ENCODE results near the gene FLOT2.

The FLOT2 gene

GRCh38 chr17:28889996-28890395, 7.5 kb downstream of the FLOT2 start:
- H3K27me3 ChIP-seq (ENCODE audit: control insufficient read depth, insufficient read depth, low read length), result no peaks in the 10 kb centered on the region
- peaks cover 7% of the 10 kb centered on the region for H3K4me1 ChIP-seq (ENCODE audit: control insufficient read depth, insufficient read depth, low read length)
- no peaks in the 10 kb centered on the region for H3K9me3 ChIP-seq (replicated peaks; ENCODE audit: low read length)
- no peak overlapping the region for H3K4me3 ChIP-seq (ENCODE audit: low read length)
- H3K4me2 ChIP-seq (ENCODE audit: low read length), result no peak overlapping the region
- H3K36me3 ChIP-seq (ENCODE audit: insufficient read depth, low read length), result peaks cover 5% of the 10 kb centered on the region
- H3K9ac ChIP-seq (ENCODE audit: low read depth, low read length), result no peak overlapping the region

DNA sequence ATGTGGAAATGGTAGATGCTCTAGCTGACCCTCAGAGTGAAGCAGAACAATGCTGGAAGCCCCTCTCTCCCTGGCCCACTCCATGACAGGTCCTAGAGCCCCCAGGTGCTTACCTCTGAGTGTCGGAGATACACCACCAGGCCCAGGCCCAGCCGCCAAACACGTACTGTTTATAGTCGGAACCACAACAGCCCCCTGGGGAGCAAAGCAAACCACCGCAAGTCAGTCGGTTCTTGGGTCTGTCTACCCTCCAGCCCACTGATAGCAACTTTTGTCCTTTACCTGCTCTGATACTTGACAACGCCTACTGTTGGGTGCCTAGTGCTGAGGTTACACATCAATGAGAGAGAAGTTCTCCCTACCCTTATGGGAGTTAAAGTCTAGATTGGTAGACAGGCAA, 8.7 kb downstream of the FLOT2 start:
- Histone ChIP-seq H3K9ac (ENCODE audit: low read depth, low read length) (no peak overlapping the region), H3K4me2 (ENCODE audit: low read length) (no peak overlapping the region), H3K4me3 (ENCODE audit: low read length) (no peak overlapping the region), H3K9me3 (replicated peaks; ENCODE audit: low read length) (no peaks in the 10 kb centered on the region), H3K4me1 (ENCODE audit: control insufficient read depth, insufficient read depth, low read length) (peaks cover 7% of the 10 kb centered on the region), H3K36me3 (ENCODE audit: insufficient read depth, low read length) (peaks cover 11% of the 10 kb centered on the region), H3K27me3 (ENCODE audit: control insufficient read depth, insufficient read depth, low read length) (no peaks in the 10 kb centered on the region)

DNA sequence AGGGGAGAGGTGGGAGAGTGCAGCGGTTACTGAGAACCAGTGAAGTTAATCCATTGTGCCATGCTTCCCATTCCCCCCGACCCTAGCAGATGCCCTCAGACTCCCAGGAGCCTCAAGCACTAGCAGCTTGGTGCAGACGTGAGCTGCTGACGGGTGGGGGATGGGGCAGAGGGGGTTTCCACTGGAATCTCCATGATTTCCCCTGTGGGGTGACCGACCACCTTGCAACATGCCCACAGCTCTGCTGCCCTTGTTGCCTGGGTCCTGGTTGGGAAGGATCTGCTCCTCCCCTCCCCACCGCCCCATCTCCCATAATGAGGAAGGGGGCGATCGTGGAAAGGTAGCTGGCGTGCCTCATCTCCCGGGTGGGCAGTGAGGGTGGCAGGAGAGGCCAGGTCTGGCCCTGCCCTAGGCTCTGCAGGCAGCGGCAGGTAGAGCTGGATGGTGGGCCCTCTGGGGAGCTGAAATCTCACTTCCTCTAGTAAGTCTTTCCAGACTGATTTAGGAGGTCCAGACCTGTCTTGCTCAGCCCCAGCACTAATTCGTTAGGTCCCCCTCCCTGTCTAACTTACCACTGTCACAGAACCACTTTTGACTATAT, 9.6 kb downstream of the FLOT2 start:
- no peak overlapping the region for H3K9ac ChIP-seq (ENCODE audit: low read depth, low read length)
- H3K27me3 ChIP-seq (ENCODE audit: control insufficient read depth, insufficient read depth, low read length), result no peaks in the 10 kb centered on the region
- H3K4me2 ChIP-seq (ENCODE audit: low read length), result no peak overlapping the region
- H3K4me1 ChIP-seq (ENCODE audit: control insufficient read depth, insufficient read depth, low read length), result peaks cover 3% of the 10 kb centered on the region
- no peaks in the 10 kb centered on the region for H3K9me3 ChIP-seq (replicated peaks; ENCODE audit: low read length)
- H3K36me3 ChIP-seq (ENCODE audit: insufficient read depth, low read length), result peaks cover 11% of the 10 kb centered on the region
- H3K4me3 ChIP-seq (ENCODE audit: low read length), result no peak overlapping the region

GRCh38 chr17:28885951-28886350, 11.6 kb downstream of the FLOT2 start:
- Histone ChIP-seq H3K9me3 (replicated peaks; ENCODE audit: low read length) (no peaks in the 10 kb centered on the region), H3K4me3 (ENCODE audit: low read length) (no peak overlapping the region), H3K36me3 (ENCODE audit: insufficient read depth, low read length) (peaks cover 21% of the 10 kb centered on the region), H3K4me1 (ENCODE audit: control insufficient read depth, insufficient read depth, low read length) (no peaks in the 10 kb centered on the region), H3K27me3 (ENCODE audit: control insufficient read depth, insufficient read depth, low read length) (no peaks in the 10 kb centered on the region), H3K9ac (ENCODE audit: low read depth, low read length) (no peak overlapping the region), H3K4me2 (ENCODE audit: low read length) (no peak overlapping the region)

DNA sequence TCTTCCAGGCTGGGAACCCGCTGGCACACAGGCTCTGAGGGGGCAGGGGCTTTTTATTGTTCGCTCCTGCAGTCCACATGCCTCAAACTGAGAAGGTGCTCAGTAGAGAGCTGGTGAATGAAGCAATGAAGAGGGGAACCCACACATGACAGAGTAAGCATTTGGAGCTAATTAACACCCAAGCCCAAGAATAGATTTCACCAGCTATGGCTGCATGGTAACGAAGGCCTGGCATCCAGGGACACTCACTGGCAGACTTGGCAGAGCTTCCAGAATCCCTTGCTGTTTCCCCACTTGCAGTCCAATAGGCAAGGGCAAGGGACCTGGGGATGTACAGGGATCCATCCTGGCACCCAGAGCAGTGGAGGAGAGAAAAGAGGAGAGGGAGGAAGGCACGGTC, 12.2 kb downstream of the FLOT2 start:
- Histone ChIP-seq H3K4me1 (ENCODE audit: control insufficient read depth, insufficient read depth, low read length) (no peaks in the 10 kb centered on the region), H3K4me2 (ENCODE audit: low read length) (no peak overlapping the region), H3K9ac (ENCODE audit: low read depth, low read length) (no peak overlapping the region), H3K9me3 (replicated peaks; ENCODE audit: low read length) (no peaks in the 10 kb centered on the region), H3K27me3 (ENCODE audit: control insufficient read depth, insufficient read depth, low read length) (no peaks in the 10 kb centered on the region), H3K4me3 (ENCODE audit: low read length) (no peak overlapping the region), H3K36me3 (ENCODE audit: insufficient read depth, low read length) (peaks cover 26% of the 10 kb centered on the region)

DNA sequence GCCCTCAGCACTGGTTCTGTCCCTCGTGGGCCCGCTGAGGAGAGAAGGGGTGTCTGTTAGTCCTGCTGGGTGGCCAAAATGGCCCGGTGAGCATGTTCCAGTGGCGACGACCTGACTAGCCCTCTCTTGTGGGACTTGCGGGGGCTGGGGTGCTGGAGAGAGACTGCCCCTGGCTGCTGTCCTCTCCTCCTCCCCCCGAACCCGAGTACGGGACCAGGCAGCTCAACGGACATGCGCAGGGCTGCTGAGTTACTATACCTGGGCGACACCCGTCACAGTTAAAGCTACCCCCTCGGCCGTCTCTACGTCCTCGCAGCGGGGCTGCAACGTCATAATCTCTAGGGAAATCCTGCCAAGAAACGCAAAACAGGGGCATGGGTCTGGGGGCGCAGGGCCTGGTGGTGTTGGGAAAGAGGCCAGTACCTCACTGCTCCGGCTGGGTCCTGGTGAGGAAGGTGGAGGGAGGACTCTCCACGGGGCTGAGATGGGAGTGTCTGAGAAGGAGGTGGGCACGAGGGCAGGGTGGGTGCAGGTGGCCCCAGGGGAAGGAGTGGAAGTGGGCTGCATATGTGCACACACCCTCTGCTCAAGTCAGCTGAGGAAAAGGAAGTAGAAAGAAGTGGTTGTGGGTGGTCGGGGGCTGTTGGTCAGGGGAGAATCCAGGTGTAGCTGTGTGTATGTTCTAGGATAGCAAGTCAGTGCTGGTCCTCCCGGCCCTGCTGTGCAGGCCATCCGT, 13.4 kb downstream of the FLOT2 start:
- no peaks in the 10 kb centered on the region for H3K4me1 ChIP-seq (ENCODE audit: control insufficient read depth, insufficient read depth, low read length)
- H3K27me3 ChIP-seq (ENCODE audit: control insufficient read depth, insufficient read depth, low read length), result no peaks in the 10 kb centered on the region
- H3K4me3 ChIP-seq (ENCODE audit: low read length), result no peak overlapping the region
- H3K9me3 ChIP-seq (replicated peaks; ENCODE audit: low read length), result no peaks in the 10 kb centered on the region
- H3K36me3 ChIP-seq (ENCODE audit: insufficient read depth, low read length), result peaks cover 37% of the 10 kb centered on the region
- no peak overlapping the region for H3K4me2 ChIP-seq (ENCODE audit: low read length)
- H3K9ac ChIP-seq (ENCODE audit: low read depth, low read length), result no peak overlapping the region

DNA sequence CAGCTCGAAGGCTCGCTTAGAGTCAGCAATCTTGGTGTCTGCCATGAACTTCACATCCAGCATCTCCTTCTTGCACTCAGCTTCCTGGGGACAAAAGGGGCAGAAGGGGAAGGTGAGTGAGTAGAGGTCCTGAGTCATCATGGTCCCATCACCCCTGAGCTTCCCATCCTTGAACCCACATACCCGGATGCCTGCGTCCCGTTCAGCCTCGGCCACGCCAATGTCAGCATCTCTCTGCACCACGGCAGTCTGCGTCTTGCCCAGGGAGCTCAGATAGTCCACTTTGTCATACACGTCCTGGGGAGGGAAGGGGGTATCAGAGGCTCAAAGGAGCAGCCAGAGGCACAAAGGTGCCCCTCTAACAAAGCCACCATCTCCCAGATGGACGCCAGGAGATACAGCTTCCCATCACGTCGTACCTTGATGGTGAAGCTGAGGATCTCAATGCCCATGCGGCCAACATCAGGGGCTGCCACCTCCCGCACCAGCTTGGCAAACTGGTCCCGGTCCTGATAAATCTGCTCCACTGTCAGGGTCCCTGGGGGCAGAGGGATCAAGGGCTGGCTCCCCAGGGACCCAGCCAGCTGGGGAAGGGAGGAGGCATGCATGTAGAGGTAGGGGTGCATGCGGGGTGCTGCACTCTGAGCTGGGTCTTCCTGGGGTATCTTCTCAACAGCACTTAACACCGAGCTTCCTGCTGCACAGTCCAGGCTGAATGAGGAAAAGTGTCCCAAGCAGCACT, 15.2 kb downstream of the FLOT2 start:
- Histone ChIP-seq H3K36me3 (ENCODE audit: insufficient read depth, low read length) (peaks cover 36% of the 10 kb centered on the region), H3K4me1 (ENCODE audit: control insufficient read depth, insufficient read depth, low read length) (peaks cover 3% of the 10 kb centered on the region), H3K9me3 (replicated peaks; ENCODE audit: low read length) (no peaks in the 10 kb centered on the region), H3K4me3 (ENCODE audit: low read length) (no peak overlapping the region), H3K4me2 (ENCODE audit: low read length) (no peak overlapping the region), H3K27me3 (ENCODE audit: control insufficient read depth, insufficient read depth, low read length) (no peaks in the 10 kb centered on the region), H3K9ac (ENCODE audit: low read depth, low read length) (no peak overlapping the region)

DNA sequence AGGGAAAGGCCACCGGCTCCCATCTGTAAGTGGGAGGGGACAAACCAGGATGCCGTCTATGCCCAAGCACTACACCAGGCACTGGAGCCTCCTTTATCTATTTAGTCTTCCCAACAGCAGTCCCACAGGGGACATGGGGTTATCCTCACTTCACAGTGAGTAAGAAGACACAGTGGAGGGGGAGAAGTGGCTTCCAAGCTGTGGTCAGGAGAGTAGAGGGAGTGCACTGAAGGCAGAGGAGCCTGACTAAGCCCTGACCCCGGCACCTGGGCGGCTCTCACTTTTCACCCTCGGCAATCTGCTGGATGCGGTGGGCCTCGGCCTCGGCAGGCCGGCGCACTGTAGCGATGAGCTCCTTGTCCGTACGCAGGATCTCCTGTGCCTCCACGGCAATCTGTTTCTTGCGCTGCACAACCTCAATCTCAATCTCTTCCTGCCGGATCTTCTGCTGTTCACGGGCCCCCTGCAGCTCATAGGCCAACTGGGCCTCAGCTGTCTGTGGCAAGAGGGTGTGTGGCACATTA, 15.9 kb downstream of the FLOT2 start:
- no peak overlapping the region for H3K9ac ChIP-seq (ENCODE audit: low read depth, low read length)

DNA sequence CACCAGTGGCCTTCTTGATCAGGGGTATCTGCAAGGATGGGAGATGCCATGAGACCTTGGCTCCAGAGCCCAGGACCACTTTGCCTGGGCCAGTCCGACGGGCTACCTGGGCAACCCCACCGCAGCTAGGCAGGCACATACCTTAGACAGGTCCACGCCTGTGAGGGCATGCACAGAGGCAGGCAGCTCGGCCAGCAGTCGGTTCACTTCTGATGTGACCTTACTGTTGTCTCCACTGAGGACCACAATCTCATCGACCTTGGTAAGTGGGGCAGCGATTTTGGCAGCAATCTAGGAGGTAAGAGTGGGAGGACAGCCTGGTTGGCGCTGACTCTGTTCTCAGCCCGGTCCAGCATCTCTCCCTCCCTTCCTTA, 17.0 kb downstream of the FLOT2 start:
- Histone ChIP-seq H3K9ac (ENCODE audit: low read depth, low read length) (no peak overlapping the region), H3K9me3 (replicated peaks; ENCODE audit: low read length) (no peaks in the 10 kb centered on the region), H3K36me3 (ENCODE audit: insufficient read depth, low read length) (peaks cover 33% of the 10 kb centered on the region), H3K4me3 (ENCODE audit: low read length) (no peak overlapping the region), H3K27me3 (ENCODE audit: control insufficient read depth, insufficient read depth, low read length) (no peaks in the 10 kb centered on the region), H3K4me2 (ENCODE audit: low read length) (no peak overlapping the region), H3K4me1 (ENCODE audit: control insufficient read depth, insufficient read depth, low read length) (peaks cover 3% of the 10 kb centered on the region)

More for the DNA sequence above, 15.9 kb downstream of the FLOT2 start:
- peaks cover 33% of the 10 kb centered on the region for H3K36me3 ChIP-seq (ENCODE audit: insufficient read depth, low read length)
- no peaks in the 10 kb centered on the region for H3K9me3 ChIP-seq (replicated peaks; ENCODE audit: low read length)
- no peak overlapping the region for H3K4me3 ChIP-seq (ENCODE audit: low read length)
- H3K27me3 ChIP-seq (ENCODE audit: control insufficient read depth, insufficient read depth, low read length), result no peaks in the 10 kb centered on the region
- peaks cover 3% of the 10 kb centered on the region for H3K4me1 ChIP-seq (ENCODE audit: control insufficient read depth, insufficient read depth, low read length)
- H3K4me2 ChIP-seq (ENCODE audit: low read length), result no peak overlapping the region

DNA sequence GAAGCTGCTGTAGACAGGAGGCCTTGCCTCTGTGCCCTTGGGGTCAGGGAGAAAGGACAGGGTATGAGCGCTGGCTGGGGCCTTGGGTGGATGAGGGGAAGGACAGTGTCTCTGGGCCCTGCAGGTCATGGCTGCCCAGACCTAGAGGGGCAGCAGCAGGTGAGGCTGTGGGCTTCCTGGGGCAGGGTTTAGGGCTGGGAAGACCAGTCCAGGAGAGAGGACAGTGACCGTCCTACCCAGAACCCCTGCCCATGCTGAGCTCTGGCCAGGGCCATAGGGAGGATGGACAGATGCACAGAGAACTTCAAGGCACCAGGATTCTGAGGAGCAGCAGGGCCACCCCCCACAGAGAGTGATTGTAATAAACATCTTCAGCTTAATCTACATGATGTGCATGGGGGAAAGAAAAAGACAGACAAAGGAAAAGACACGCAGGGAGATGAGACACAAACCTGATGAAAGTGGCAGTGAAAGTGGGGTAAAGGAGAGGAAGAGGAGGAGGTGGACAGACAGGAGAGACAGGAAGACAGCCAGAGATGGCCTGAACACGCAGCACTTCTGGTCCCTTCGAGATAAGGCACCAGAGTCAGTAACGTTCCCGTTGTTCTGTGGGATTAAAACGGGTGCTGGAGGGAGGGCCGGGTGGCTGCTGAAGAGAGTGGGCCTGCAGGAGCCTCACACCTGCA, 17.5 kb downstream of the FLOT2 start:
- Histone ChIP-seq H3K36me3 (ENCODE audit: insufficient read depth, low read length) (peaks cover 33% of the 10 kb centered on the region), H3K9ac (ENCODE audit: low read depth, low read length) (no peak overlapping the region), H3K9me3 (replicated peaks; ENCODE audit: low read length) (no peaks in the 10 kb centered on the region), H3K4me1 (ENCODE audit: control insufficient read depth, insufficient read depth, low read length) (peaks cover 3% of the 10 kb centered on the region), H3K4me3 (ENCODE audit: low read length) (no peak overlapping the region), H3K27me3 (ENCODE audit: control insufficient read depth, insufficient read depth, low read length) (no peaks in the 10 kb centered on the region), H3K4me2 (ENCODE audit: low read length) (no peak overlapping the region)

- Histone ChIP-seq H3K27me3 (ENCODE audit: control insufficient read depth, insufficient read depth, low read length) (no peaks in the 10 kb centered on the region), H3K36me3 (ENCODE audit: insufficient read depth, low read length) (peaks cover 28% of the 10 kb centered on the region), H3K4me3 (ENCODE audit: low read length) (no peak overlapping the region), H3K4me2 (ENCODE audit: low read length) (no peak overlapping the region), H3K9me3 (replicated peaks; ENCODE audit: low read length) (no peaks in the 10 kb centered on the region), H3K9ac (ENCODE audit: low read depth, low read length) (no peak overlapping the region), H3K4me1 (ENCODE audit: control insufficient read depth, insufficient read depth, low read length) (peaks cover 3% of the 10 kb centered on the region)
Measured at GRCh38 chr17:28878981-28879380, 18.6 kb downstream of the FLOT2 start.

All from skeletal muscle satellite cell (primary cell).